ENCODE measurements around the gene LDLRAD3.

- TF ChIP-seq POLR2A (IDR thresholded peaks at IDR 0.05; ENCODE audit: low read length) = no peak
- TF ChIP-seq GATA1 (IDR thresholded peaks at IDR 0.05; ENCODE audit: low read depth, low read length) = no peak
Observed at GRCh38 chr11:35943713-35944502, at the start of gene LDLRAD3.

Data from erythroblast (primary cell).